K562 treated with DMSO at 1 percent for 4 hours (cell line): ENCODE data around the gene IL12RB1. TPM values are rescaled to one million over a fixed set of nuclear protein-coding genes. Genes with fewer than 3 reads are reported as not detected.

ENCODE experiments used
- total RNA-seq: library from RNA; unstranded; fragments of 300-600 nt; gene quantifications from 2 replicates; pipeline ENCODE4 v1.2.3, GENCODE V29; 2022; ENCODE audit not compliant: insufficient read depth

Gene IL12RB1
- not detected in 2 replicates for total RNA-seq

GRCh38 chr19:18086590-18087138, at the start of gene IL12RB1:
IL12RB1 (minus strand) TSS chr19:18086934; CDS start chr19:18086823, 111 bp downstream.

GRCh38 chr19:18097217-18097992, 10.7 kb upstream of the IL12RB1 start, which contains the start of gene MAST3:
MAST3 (plus strand) TSS chr19:18097778; CDS start chr19:18097793, 15 bp downstream.

Other genes with a start within 250 kb of the IL12RB1 start
- not detected in 2 replicates for gene JAK3, start 239.0 kb downstream of the IL12RB1 start, total RNA-seq
- gene RPL18A, start 227.0 kb downstream of the IL12RB1 start, total RNA-seq = 7,984 and 8,621 TPM in 2 replicates
- 0.16 TPM in 1 of 2 replicates, not detected in the other for gene SLC5A5, start 215.0 kb downstream of the IL12RB1 start, total RNA-seq
- 116 TPM in 2 replicates for gene CCDC124, start 153.9 kb downstream of the IL12RB1 start, total RNA-seq
- 10.3 and 19.9 TPM in 2 replicates for gene KCNN1, start 119.8 kb downstream of the IL12RB1 start, total RNA-seq
- gene ARRDC2, start 78.8 kb downstream of the IL12RB1 start, total RNA-seq = 27.4 and 31.6 TPM in 2 replicates
- gene MAST3, start 10.8 kb upstream of the IL12RB1 start, total RNA-seq = 10.6 and 11.1 TPM in 2 replicates
- gene PIK3R2, start 66.2 kb upstream of the IL12RB1 start, total RNA-seq = 10.9 and 18.2 TPM in 2 replicates
- gene IFI30, start 86.9 kb upstream of the IL12RB1 start, total RNA-seq = 69.5 and 75.7 TPM in 2 replicates
- 49.2 and 61.0 TPM in 2 replicates for gene MPV17L2, start 106.3 kb upstream of the IL12RB1 start, total RNA-seq
- gene RAB3A, start 117.1 kb upstream of the IL12RB1 start, total RNA-seq = 1.5 and 4.9 TPM in 2 replicates
- gene PDE4C, start 139.5 kb upstream of the IL12RB1 start, total RNA-seq = not detected in 2 replicates
- gene IQCN, start 187.5 kb upstream of the IL12RB1 start, total RNA-seq = 2.2 and 4.1 TPM in 2 replicates
- gene JUND, start 194.7 kb upstream of the IL12RB1 start, total RNA-seq = 156 and 226 TPM in 2 replicates
- gene LSM4, start 236.1 kb upstream of the IL12RB1 start, total RNA-seq = 297 and 319 TPM in 2 replicates